Muscle of leg (tissue), 11 donors: Measurements from ENCODE around the gene C5AR1. TPM values are rescaled to one million over a fixed set of nuclear protein-coding genes. Genes with fewer than 3 reads are reported as not detected.
"Not testable (repeated sequence)": the region's sequence is repeated elsewhere in the genome, so short reads cannot be mapped to it uniquely, and the experiment has no call there.

Experiments used
- DNase-seq: peaks from one replicate; pipeline ENCODE4 v3.0.0; 2013
- H3K27ac ChIP-seq: one replicate; pipeline ENCODE4 v1.5.1; 2013; ENCODE audit warnings: mild to moderate bottlenecking, low read length, control low read depth
- H3K27me3 ChIP-seq: one replicate; pipeline ENCODE4 v1.6.1; 2013; ENCODE audit warnings: low read length; ENCODE audit not compliant: control insufficient read depth, insufficient read depth
- H3K36me3 ChIP-seq: one replicate; pipeline ENCODE4 v1.6.1; 2013; ENCODE audit warnings: low read length; ENCODE audit not compliant: control insufficient read depth, insufficient read depth
- H3K4me1 ChIP-seq: one replicate; pipeline ENCODE4 v1.6.1; 2013; ENCODE audit warnings: low read length; ENCODE audit not compliant: control insufficient read depth, insufficient read depth
- H3K4me3 ChIP-seq: one replicate; pipeline ENCODE4 v1.5.1; 2013; ENCODE audit warnings: low read length, control low read depth
- H3K9me3 ChIP-seq: replicated peaks from 2 replicates; pipeline ENCODE4 v1.6.1; 2013; ENCODE audit warnings: low read depth, low read length; ENCODE audit not compliant: control insufficient read depth
- WGBS: methylation state at CpG from one replicate; pipeline ENCODE4 v1.1.5; 2013; ENCODE audit warnings: missing lambda C conversion rate; ENCODE audit not compliant: insufficient coverage; 5-methylcytosine and 5-hydroxymethylcytosine counted together
- polyA plus RNA-seq, 8 donors: library from polyadenylated mRNA; unstranded; fragments of 120-200 nt; gene quantifications; one replicate each; pipeline versions ENCODE4 v1.2.1 to v1.2.3, GENCODE V29; 2013; ENCODE audit warnings: inconsistent platforms in 1 of 8, low replicate concordance in 1 of 8; ENCODE audit not compliant: insufficient read length in 8 of 8, insufficient read depth in 1 of 8
- total RNA-seq: library from RNA; stranded (reverse); fragments of 120-200 nt; gene quantifications from one replicate; pipeline ENCODE4 v1.2.4, GENCODE V29; 2013

Gene C5AR1
- total and polyA plus RNA-seq, 9 donors = 0.53 to 3.6 (median 1.9) TPM

- H3K27me3 ChIP-seq = no peaks in the 10 kb centered on the region
- DNase-seq = peak; percentile 77
- 4% methylated on average over 3 of the region's 9 CpGs for WGBS
- H3K9me3 ChIP-seq = no peaks in the 10 kb centered on the region
- H3K4me3 ChIP-seq = no peak overlapping the region
- peak overlapping the region; percentile 29 for H3K27ac ChIP-seq
- no peaks in the 10 kb centered on the region for H3K4me1 ChIP-seq
- H3K36me3 ChIP-seq = no peaks in the 10 kb centered on the region
These were observed 14.8 kb downstream of the C5AR1 start for GRCh38 chr19:47324502-47324901.

- Histone ChIP-seq H3K36me3 (no peaks in the 10 kb centered on the region), H3K4me3 (no peak overlapping the region), H3K4me1 (no peaks in the 10 kb centered on the region), H3K9me3 (no peaks in the 10 kb centered on the region), H3K27ac (peak overlapping the region; percentile 89), H3K27me3 (peaks cover 2% of the 10 kb centered on the region)
- 67% methylated on average over 3 of the region's 9 CpGs for WGBS
- DNase-seq = peak; percentile 74
These were observed 20.8 kb downstream of the C5AR1 start for GRCh38 chr19:47330466-47330869.

- Histone ChIP-seq H3K4me3 (no peak overlapping the region), H3K36me3 (no peaks in the 10 kb centered on the region), H3K4me1 (no peaks in the 10 kb centered on the region), H3K27me3 (peaks cover 2% of the 10 kb centered on the region), H3K27ac (peak overlapping the region; percentile 7), H3K9me3 (no peaks in the 10 kb centered on the region)
- no CpG with 5 or more reads among the region's 6 CpGs for WGBS
- no peak for DNase-seq
These were observed 21.8 kb downstream of the C5AR1 start for GRCh38 chr19:47331490-47331889.

DNA sequence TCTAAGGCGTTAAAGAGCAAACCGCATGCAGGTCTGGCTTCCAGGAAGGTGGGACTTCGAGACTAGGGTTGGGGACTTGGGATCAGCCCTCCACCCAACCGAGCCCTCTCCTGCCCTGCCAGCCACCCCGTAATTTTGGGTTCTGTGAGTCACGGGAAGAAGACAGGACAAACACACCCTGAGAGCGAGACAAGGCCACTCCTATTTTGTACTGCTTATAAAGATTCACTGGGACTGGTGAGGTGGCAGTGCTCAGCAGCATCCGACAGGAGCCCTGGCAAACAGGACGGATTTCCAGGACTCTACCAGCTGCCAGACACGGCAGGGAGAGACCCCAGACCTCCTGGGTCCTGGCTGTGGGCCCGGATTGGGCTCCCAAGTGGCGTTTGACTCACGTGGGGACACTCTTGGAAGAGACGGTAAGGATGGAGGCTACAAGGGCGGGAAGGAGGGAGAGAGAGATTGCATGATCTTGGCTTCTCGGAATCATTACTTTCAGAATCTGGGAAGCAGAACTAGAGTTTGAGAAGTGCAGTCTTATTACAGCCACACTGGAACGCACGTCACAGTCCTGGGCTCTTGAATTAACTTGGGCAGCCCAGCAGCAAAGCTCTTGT is 22.4 kb downstream of the C5AR1 start, which contains the start of gene C5AR2:
Gene C5AR2, plus strand, starts transcription at position 245 of the 617 bp plus-strand sequence. CDS start 8,625 bp downstream, outside the sequence.
- 46% methylated on average over 13 of the region's 18 CpGs for WGBS
- H3K27me3 ChIP-seq = peaks cover 2% of the 10 kb centered on the region
- no peaks in the 10 kb centered on the region for H3K4me1 ChIP-seq
- no peaks in the 10 kb centered on the region for H3K9me3 ChIP-seq
- peak; percentile 69 for DNase-seq
- no peaks in the 10 kb centered on the region for H3K36me3 ChIP-seq
- no peak within 1 kb of the TSS for H3K4me3 ChIP-seq
- peak within 1 kb of the TSS; percentile 89 for H3K27ac ChIP-seq

- not testable (repeated sequence) for H3K36me3 ChIP-seq, H3K27ac ChIP-seq, H3K27me3 ChIP-seq, H3K4me3 ChIP-seq, H3K4me1 ChIP-seq, H3K9me3 ChIP-seq
- WGBS = 79% methylated on average over 5 of the region's 18 CpGs
- DNase-seq = peak; percentile 68
These were observed 27.4 kb downstream of the C5AR1 start for GRCh38 chr19:47336765-47337718.

- DNase-seq = no peak
- H3K4me3 ChIP-seq = no peak overlapping the region
- H3K9me3 ChIP-seq = no peaks in the 10 kb centered on the region
- H3K27ac ChIP-seq = no peak overlapping the region
- 87% methylated on average over 5 of the region's 10 CpGs for WGBS
- H3K4me1 ChIP-seq = no peaks in the 10 kb centered on the region
- H3K36me3 ChIP-seq = no peaks in the 10 kb centered on the region
- no peaks in the 10 kb centered on the region for H3K27me3 ChIP-seq
These were observed 29.7 kb downstream of the C5AR1 start for GRCh38 chr19:47339196-47339880.

GRCh38 chr19:47340477-47341208 is 31.0 kb downstream of the C5AR1 start:
- H3K36me3 ChIP-seq = no peaks in the 10 kb centered on the region
- no peaks in the 10 kb centered on the region for H3K4me1 ChIP-seq
- no peak overlapping the region for H3K4me3 ChIP-seq
- no peak for DNase-seq
- no peaks in the 10 kb centered on the region for H3K27me3 ChIP-seq
- WGBS = 91% methylated on average over 19 of the region's 29 CpGs
- H3K27ac ChIP-seq = no peak overlapping the region
- H3K9me3 ChIP-seq = no peaks in the 10 kb centered on the region

- Histone ChIP-seq H3K9me3 (no peaks in the 10 kb centered on the region), H3K36me3 (no peaks in the 10 kb centered on the region), H3K27ac (no peak overlapping the region), H3K4me3 (no peak overlapping the region), H3K27me3 (no peaks in the 10 kb centered on the region), H3K4me1 (no peaks in the 10 kb centered on the region)
- WGBS = 79% methylated on average over 2 of the region's 4 CpGs
- DNase-seq = no peak
These were observed 32.1 kb downstream of the C5AR1 start for GRCh38 chr19:47341734-47342133.

GRCh38 chr19:47343194-47343802 is 33.6 kb downstream of the C5AR1 start:
- WGBS = 85% methylated on average over 5 of the region's 11 CpGs

More at GRCh38 chr19:47343194-47343802, 33.6 kb downstream of the C5AR1 start:
- Histone ChIP-seq H3K27ac (no peak overlapping the region), H3K27me3 (no peaks in the 10 kb centered on the region), H3K36me3 (no peaks in the 10 kb centered on the region), H3K9me3 (no peaks in the 10 kb centered on the region), H3K4me1 (no peaks in the 10 kb centered on the region), H3K4me3 (no peak overlapping the region)
- no peak for DNase-seq
